ENCODE results near the gene APH1B. TPM values are rescaled to one million over a fixed set of nuclear protein-coding genes. Genes with fewer than 3 reads are reported as not detected.

APH1B gene
- total and polyA plus RNA-seq, 12 donors, result 1.7 to 11.4 (median 7.4) TPM

- intact Hi-C loops (cut with DNase I), result no loop called here
- H3K27me3 ChIP-seq, result no peaks in the 10 kb centered on the region
- TF ChIP-seq CTCF (IDR thresholded peaks at IDR 0.05), result no peak
- peaks cover 0 to 80% (median 28%) of the 10 kb centered on the region in 9 donors for H3K4me1 ChIP-seq
- no peaks in the 10 kb centered on the region for H3K9me3 ChIP-seq
- H3K27ac ChIP-seq, result peak overlapping the region in 1 of 10 donors; percentile 82
- WGBS, 2 donors, result 74 to 80% methylated on average over 4 of the region's 4 CpGs
- DNase-seq (no peak), ATAC-seq (no peak)
- H3K36me3 ChIP-seq, result no peaks in the 10 kb centered on the region
- H3K4me3 ChIP-seq, result no peak overlapping the region
Measured at GRCh38 chr15:63232405-63232804, 45.0 kb upstream of the APH1B start.

- Histone ChIP-seq H3K4me1 (peaks cover 0 to 80% (median 28%) of the 10 kb centered on the region in 9 donors), H3K27me3 (no peaks in the 10 kb centered on the region), H3K4me3 (no peak overlapping the region), H3K9me3 (peaks cover 0 to 4% (median 0%) of the 10 kb centered on the region in 11 donors), H3K36me3 (no peaks in the 10 kb centered on the region), H3K27ac (peak overlapping the region in 5 of 10 donors; percentile 31 to 82 (median 64))
- intact Hi-C loops (cut with DNase I), result no loop called here
- TF ChIP-seq CTCF (IDR thresholded peaks at IDR 0.05), result no peak
- ATAC-seq, result no peak
- no peak for DNase-seq
- 97% methylated on average over 5 of the region's 5 CpGs for WGBS, 2 donors
Measured at GRCh38 chr15:63232943-63233342, 44.5 kb upstream of the APH1B start.

GRCh38 chr15:63233667-63234423 is 43.6 kb upstream of the APH1B start:
- 49 to 61% methylated on average over 5 of the region's 5 CpGs for WGBS, 2 donors
- no peak overlapping the region for H3K4me3 ChIP-seq

GRCh38 chr15:63234451-63234870 is 42.9 kb upstream of the APH1B start:
- intact Hi-C loops (cut with DNase I), result no loop called here

More at GRCh38 chr15:63233667-63234423, 43.6 kb upstream of the APH1B start:
- Histone ChIP-seq H3K27me3 (no peaks in the 10 kb centered on the region), H3K4me1 (peaks cover 2 to 87% (median 37%) of the 10 kb centered on the region in 9 donors), H3K9me3 (peaks cover 0 to 5% (median 0%) of the 10 kb centered on the region in 11 donors), H3K36me3 (no peaks in the 10 kb centered on the region), H3K27ac (peak overlapping the region; percentile 14 to 82 (median 54))
- intact Hi-C loops (cut with DNase I), result no loop called here
- no peak for TF ChIP-seq CTCF (IDR thresholded peaks at IDR 0.05)
- ATAC-seq (peak in 7 of 8 donors; percentile 40 to 64 (median 52)), DNase-seq (no peak)

More at GRCh38 chr15:63234451-63234870, 42.9 kb upstream of the APH1B start:
- Histone ChIP-seq H3K9me3 (peaks cover 0 to 5% (median 0%) of the 10 kb centered on the region in 11 donors), H3K36me3 (no peaks in the 10 kb centered on the region), H3K27ac (peak overlapping the region; percentile 14 to 82 (median 54)), H3K4me3 (no peak overlapping the region), H3K4me1 (peaks cover 4 to 90% (median 40%) of the 10 kb centered on the region in 9 donors), H3K27me3 (no peaks in the 10 kb centered on the region)
- WGBS, 2 donors, result 54 to 69% methylated on average over 5 of the region's 5 CpGs
- TF ChIP-seq CTCF (IDR thresholded peaks at IDR 0.05), result no peak
- peak; percentile 76 to 87 (median 84) for ATAC-seq
- DNase-seq, result peak; percentile 39 to 66
